Hepatocyte (in vitro differentiated cells): ENCODE results near the gene UBE2D2. TPM values are rescaled to one million over a fixed set of nuclear protein-coding genes. Genes with fewer than 3 reads are reported as not detected.

ENCODE experiments used
- DNase-seq: peaks from one replicate; pipeline ENCODE4 v3.0.0-alpha.2; 2016; ENCODE audit warnings: low spot score
- H2AFZ ChIP-seq: fragments of 200-600 bp; sonication (generic); 2 replicates; pipeline ENCODE4 v1.6.0; 2016; ENCODE audit warnings: antibody characterized with exemption, mild to moderate bottlenecking
- H3K27ac ChIP-seq: fragments of 200-600 bp; sonication (generic); 2 replicates; pipeline ENCODE4 v1.5.1; 2016; ENCODE audit warnings: mild to moderate bottlenecking
- H3K27me3 ChIP-seq: fragments of 200-600 bp; sonication (generic); 2 replicates; pipeline ENCODE4 v1.6.1; 2016
- H3K36me3 ChIP-seq: fragments of 200-600 bp; sonication (generic); replicated peaks from 2 replicates; pipeline ENCODE4 v1.5.1; 2016; ENCODE audit warnings: low read depth; ENCODE audit not compliant: insufficient read depth
- H3K4me1 ChIP-seq: fragments of 200-600 bp; sonication (generic); 2 replicates; pipeline ENCODE4 v1.5.1; 2016; ENCODE audit warnings: mild to moderate bottlenecking, moderate library complexity; ENCODE audit not compliant: insufficient read depth
- H3K4me2 ChIP-seq: fragments of 200-600 bp; sonication (generic); 2 replicates; pipeline ENCODE4 v1.6.0; 2016
- H3K4me3 ChIP-seq: fragments of 200-600 bp; sonication (generic); 2 replicates; pipeline ENCODE4 v1.5.1; 2016; ENCODE audit warnings: mild to moderate bottlenecking
- H3K79me2 ChIP-seq: fragments of 200-600 bp; sonication (generic); 2 replicates; pipeline ENCODE4 v1.6.0; 2017; ENCODE audit warnings: mild to moderate bottlenecking
- H3K9me2 ChIP-seq: fragments of 200-600 bp; sonication (generic); replicated peaks from 2 replicates; pipeline ENCODE4 v1.6.0; 2017; ENCODE audit warnings: mild to moderate bottlenecking; ENCODE audit not compliant: insufficient read depth
- H3K9me3 ChIP-seq: fragments of 200-600 bp; sonication (generic); 2 replicates; pipeline ENCODE4 v1.5.1; 2016; ENCODE audit warnings: low read depth, mild to moderate bottlenecking
- H4K20me1 ChIP-seq: fragments of 200-600 bp; sonication (generic); 2 replicates; pipeline ENCODE4 v1.6.0; 2016; ENCODE audit warnings: mild to moderate bottlenecking; ENCODE audit not compliant: insufficient read depth, poor library complexity, severe bottlenecking
- CTCF ChIP-seq: fragments of 200-600 bp; sonication (generic); IDR thresholded peaks from 2 replicates; pipeline ENCODE4 v1.5.1; 2016; ENCODE audit warnings: antibody characterized with exemption, mild to moderate bottlenecking; ENCODE audit not compliant: poor library complexity
- EZH2 ChIP-seq: fragments of 200-600 bp; sonication (generic); IDR thresholded peaks from 2 replicates; pipeline ENCODE4 v1.6.1; 2016; ENCODE audit warnings: antibody characterized with exemption, mild to moderate bottlenecking, borderline replicate concordance
- EZH2phosphoT487 ChIP-seq: fragments of 200-600 bp; sonication (generic); IDR thresholded peaks from one replicate; pipeline ENCODE4 v1.6.1; 2018; ENCODE audit warnings: antibody characterized with exemption, mild to moderate bottlenecking, low read depth, moderate library complexity; ENCODE audit not compliant: unreplicated experiment, severe bottlenecking
- WGBS: methylation state at CpG from one replicate; pipeline ENCODE4 v1.1.6; 2016; ENCODE audit warnings: low lambda C conversion rate; ENCODE audit errors: missing lambda C conversion rate; 5-methylcytosine and 5-hydroxymethylcytosine counted together
- polyA plus RNA-seq: library from polyadenylated mRNA; unstranded; fragments of >200 nt; fragmentation: Nextera tagmentation; extraction: Ambion mirVana; gene quantifications from 2 replicates; pipeline ENCODE4 v1.2.1, GENCODE V29; 2016
- total RNA-seq: library from RNA; depleted of rRNA; stranded (reverse); fragments of >200 nt; gene quantifications from 2 replicates; pipeline ENCODE4 v1.2.3, GENCODE V29; 2014

UBE2D2 gene
- total and polyA plus RNA-seq, 2 experiments from 2014 or later: 85.9 to 182 TPM

- peak overlapping the region; percentile 63 for H3K27ac ChIP-seq
- H3K27me3 ChIP-seq: no peaks in the 10 kb centered on the region
- no peak overlapping the region for H3K4me3 ChIP-seq
- TF ChIP-seq CTCF (no peak), EZH2 (no peak), EZH2phosphoT487 (no peak)
- no peaks in the 10 kb centered on the region for H3K9me3 ChIP-seq
- DNase-seq: peak; percentile 35
- whole genome bisulfite sequencing: 55% methylated on average over 53 of the region's 55 CpGs
- H3K79me2 ChIP-seq: peaks cover 98% of the 10 kb centered on the region
- peaks cover 96% of the 10 kb centered on the region for H4K20me1 ChIP-seq
- H3K36me3 ChIP-seq: no peaks in the 10 kb centered on the region
- H3K9me2 ChIP-seq: no peaks in the 10 kb centered on the region
- H2AFZ ChIP-seq: no peak overlapping the region
- peak overlapping the region; percentile 70 for H3K4me2 ChIP-seq
- H3K4me1 ChIP-seq: peaks cover 22% of the 10 kb centered on the region
Observed at GRCh38 chr5:139668064-139668880, 107.1 kb downstream of the UBE2D2 start.

GRCh38 chr5:139668924-139669661 lies 108.0 kb downstream of the UBE2D2 start:
- Histone ChIP-seq H3K27me3 (no peaks in the 10 kb centered on the region), H3K9me2 (no peaks in the 10 kb centered on the region), H3K4me1 (peaks cover 22% of the 10 kb centered on the region), H3K79me2 (peaks cover 98% of the 10 kb centered on the region), H3K9me3 (no peaks in the 10 kb centered on the region), H3K27ac (peak overlapping the region; percentile 63), H2AFZ (no peak overlapping the region), H3K36me3 (no peaks in the 10 kb centered on the region), H3K4me2 (no peak overlapping the region), H3K4me3 (no peak overlapping the region), H4K20me1 (peaks cover 97% of the 10 kb centered on the region)
- 90% methylated on average over 18 of the region's 18 CpGs for WGBS
- no peak for DNase-seq
- TF ChIP-seq EZH2 (no peak), EZH2phosphoT487 (no peak), CTCF (no peak)

- 61% methylated on average over 22 of the region's 23 CpGs for WGBS
- Histone ChIP-seq H3K36me3 (no peaks in the 10 kb centered on the region), H4K20me1 (peaks cover 97% of the 10 kb centered on the region), H3K4me2 (no peak overlapping the region), H3K27ac (peak overlapping the region; percentile 34), H2AFZ (no peak overlapping the region), H3K9me3 (no peaks in the 10 kb centered on the region), H3K9me2 (no peaks in the 10 kb centered on the region), H3K27me3 (no peaks in the 10 kb centered on the region), H3K4me1 (peaks cover 22% of the 10 kb centered on the region), H3K4me3 (no peak overlapping the region), H3K79me2 (peaks cover 98% of the 10 kb centered on the region)
- TF ChIP-seq EZH2phosphoT487 (no peak), CTCF (no peak), EZH2 (no peak)
- DNase-seq: no peak
Observed at GRCh38 chr5:139669662-139670368, 108.7 kb downstream of the UBE2D2 start.
